K562 (cell line): ENCODE measurements around the gene HDHD3. TPM values are rescaled to one million over a fixed set of nuclear protein-coding genes. Genes with fewer than 3 reads are reported as not detected.
A peak's percentile ranks its signal among the peaks of the same experiment; 100 is the strongest.
"Not testable (repeated sequence)": the region's sequence is repeated elsewhere in the genome, so short reads cannot be mapped to it uniquely, and the experiment has no call there.

ENCODE experiments used
- ATAC-seq: fragments of 200-7000 bp; cut with Tn5 transposase; 3 replicates; pipeline ENCODE4 v1.9.1; 2020; ENCODE audit warnings: moderate library complexity
- BruUV-seq: library from RNA; stranded (reverse); fragments of 400-500 nt; replicated peaks from 2 replicates; lab custom pipeline; 2021; lab: Mats Ljungman, UMichigan
- CTCF ChIA-PET: fragments of 300-600 bp; formaldehyde crosslinking; extraction: SDS; loops from one replicate; lab custom pipeline; 2021; ENCODE audit warnings: low intra/inter-chr PET ratio; lab: Yijun Ruan, JAX
- POLR2A ChIA-PET: fragments of 300-600, 350-650 bp; sonication (Branson Sonifier 250); formaldehyde crosslinking; extraction: SDS; loops from one replicate; lab custom pipeline; 2021; ENCODE audit warnings: antibody characterized with exemption, inconsistent platforms; lab: Yijun Ruan, JAX
- DNase-seq, 4 experiments: peaks; one replicate each; pipeline versions ENCODE4 v3.0.0 to v3.0.0-alpha.2; 2011 to 2018; ENCODE audit warnings: low spot score in 3 of 4, mixed read lengths in 3 of 4; ENCODE audit errors: extremely low read depth in 1 of 4
- FAIRE-seq: peaks from 2 replicates; lab custom pipeline; 2011; peaks lifted over from hg19 to GRCh38; lab: Jason Lieb, UNC
- H2AFZ ChIP-seq: 2 replicates; pipeline ENCODE4 v1.6.0; 2011; ENCODE audit warnings: low read depth, low read length, control low read depth, inconsistent platforms
- H3K27ac ChIP-seq: fragments of 200-600 bp; 3 replicates; pipeline ENCODE4 v1.8.0; 2011; ENCODE audit warnings: low read depth, mild to moderate bottlenecking, control low read depth, inconsistent platforms, low read length, moderate library complexity, mixed read lengths; ENCODE audit errors: extremely low read depth
- H3K27me3 ChIP-seq, 2 experiments: fragments of 300-600 bp in 1 of 2; 2 replicates in 1 of 2; 3 replicates in 1 of 2; pipeline versions ENCODE4 v1.6.0 to v1.8.0; 2011; ENCODE audit warnings: inconsistent platforms in 2 of 2, low read length in 2 of 2, mild to moderate bottlenecking in 1 of 2, mixed read lengths in 1 of 2, moderate library complexity in 1 of 2; ENCODE audit not compliant: control insufficient read depth in 2 of 2, insufficient read depth in 2 of 2
- H3K36me3 ChIP-seq: fragments of 300-600 bp; 3 replicates; pipeline ENCODE4 v1.8.0; 2011; ENCODE audit warnings: mild to moderate bottlenecking, low read length, inconsistent platforms; ENCODE audit not compliant: control insufficient read depth, insufficient read depth
- H3K4me1 ChIP-seq, 2 experiments: fragments of 200-600 bp in 1 of 2; replicated peaks in 1 of 2; 2 replicates in 1 of 2; 3 replicates in 1 of 2; pipeline versions ENCODE4 v1.5.1 to v1.8.0; 2011; ENCODE audit warnings: inconsistent platforms in 2 of 2, low read length in 2 of 2, mild to moderate bottlenecking in 1 of 2, mixed read lengths in 1 of 2, moderate library complexity in 1 of 2; ENCODE audit not compliant: control insufficient read depth in 2 of 2, insufficient read depth in 2 of 2
- H3K4me2 ChIP-seq: 2 replicates; pipeline ENCODE4 v1.6.1; 2011; ENCODE audit warnings: low read length, control low read depth, inconsistent platforms, mixed read lengths; ENCODE audit not compliant: insufficient read depth
- H3K4me3 ChIP-seq: fragments of 200-600 bp; sonication (generic), shearing (Covaris generic); 2 replicates; pipeline ENCODE4 v1.5.1; 2016; ENCODE audit warnings: control low read depth, inconsistent platforms
- H3K79me2 ChIP-seq: fragments of 200-600 bp; 3 replicates; pipeline ENCODE4 v1.8.0; 2011; ENCODE audit warnings: low read length, inconsistent platforms; ENCODE audit not compliant: control insufficient read depth, insufficient read depth
- H3K9ac ChIP-seq, 2 experiments: 2 replicates each; pipeline versions ENCODE4 v1.6.0 to v1.6.1; 2011; ENCODE audit warnings: low read depth in 2 of 2, low read length in 2 of 2, control low read depth in 1 of 2, inconsistent platforms in 1 of 2, mild to moderate bottlenecking in 1 of 2, mixed read lengths in 1 of 2; ENCODE audit not compliant: insufficient read depth in 1 of 2
- H3K9me1 ChIP-seq: one replicate; pipeline ENCODE4 v1.6.0; 2011; ENCODE audit warnings: inconsistent platforms, mild to moderate bottlenecking, low read length, moderate library complexity; ENCODE audit not compliant: control insufficient read depth, insufficient read depth
- H3K9me3 ChIP-seq: replicated peaks from 2 replicates; pipeline ENCODE4 v1.5.1; 2011; ENCODE audit warnings: low read depth, low read length, inconsistent platforms; ENCODE audit not compliant: control insufficient read depth, insufficient read depth
- H4K20me1 ChIP-seq: replicated peaks from 2 replicates; pipeline ENCODE4 v1.6.1; 2011; ENCODE audit warnings: low read length, inconsistent platforms, mixed read lengths; ENCODE audit not compliant: control insufficient read depth, insufficient read depth
- ARID2 ChIP-seq: fragments of 450-650 bp; IDR thresholded peaks from 2 replicates; pipeline ENCODE4 v1.6.1; 2017; ENCODE audit warnings: antibody characterized with exemption, mild to moderate bottlenecking
- CC2D1A ChIP-seq: fragments of 450-650 bp; IDR thresholded peaks from 2 replicates; pipeline ENCODE4 v1.6.1; 2017; ENCODE audit warnings: mild to moderate bottlenecking
- DEAF1 ChIP-seq: fragments of 450-650 bp; formaldehyde crosslinking; IDR thresholded peaks from 2 replicates; pipeline ENCODE4 v1.4.0; 2020; ENCODE audit warnings: mild to moderate bottlenecking, moderate library complexity
- HDGF ChIP-seq: fragments of 450-650 bp; IDR thresholded peaks from 2 replicates; pipeline ENCODE4 v1.6.1; 2016
- RAD21 ChIP-seq, 2 experiments: fragments of 250-450 bp in 1 of 2; fragments of 450-650 bp in 1 of 2; sonication (Bioruptor Pico) in 1 of 2; formaldehyde crosslinking in 1 of 2; IDR thresholded peaks in 1 of 2; conservative IDR thresholded peaks in 1 of 2; 2 replicates each; pipeline versions ENCODE4 v1.4.0 to v1.8.0; 2020 to 2022; ENCODE audit warnings: mild to moderate bottlenecking in 2 of 2, moderate library complexity in 1 of 2
- SMC3 ChIP-seq: conservative IDR thresholded peaks from 2 replicates; pipeline ENCODE4 v1.6.1; 2011; ENCODE audit warnings: low read depth, low read length, improper control_type of control experiment; ENCODE audit not compliant: insufficient read depth
- ZNF24 ChIP-seq: fragments of 450-650 bp; IDR thresholded peaks from 2 replicates; pipeline ENCODE4 v1.6.1; 2016
- WGBS: fragments of 100-300 bp; shearing (Covaris generic); methylation state at CpG from one replicate; pipeline ENCODE4 v1.1.6; 2016; ENCODE audit warnings: low coverage, mixed read lengths; ENCODE audit not compliant: insufficient coverage; ENCODE audit errors: missing lambda C conversion rate; 5-methylcytosine and 5-hydroxymethylcytosine counted together
- in situ Hi-C: fragments of 300-500 bp; cut with MboI; formaldehyde crosslinking; loops from 4 replicates; pipeline ENCODE4 v1.15.0; 2018; ENCODE audit warnings: inconsistent platforms, mixed read lengths
- intact Hi-C: fragments of 100-400 bp; cut with micrococcal nuclease; formaldehyde crosslinking; loops from 2 replicates; pipeline ENCODE4 v1.14.2; 2022
- polyA plus RNA-seq, 8 experiments: library from polyadenylated mRNA; depleted of rRNA in 4 of 8; stranded (reverse) in 5 of 8; unstranded in 3 of 8; fragments of >200 nt; fragmentation: Nextera tagmentation in 2 of 8; fragmentation: Illumina TruSeq in 1 of 8; extraction: Ambion mirVana in 2 of 8; extraction: Trizol in 1 of 8; gene quantifications; 2 replicates each; pipeline versions ENCODE4 v1.2.1 to v1.2.3, GENCODE V29; 2011 to 2014; ENCODE audit warnings: inconsistent platforms in 1 of 8, missing spikeins in 1 of 8
- total RNA-seq, 7 experiments: library from RNA; depleted of rRNA in 6 of 7; stranded (reverse); fragments of >200 nt in 6 of 7; fragmentation: Illumina TruSeq in 2 of 7; extraction: Trizol in 2 of 7; gene quantifications; 2 replicates each; pipeline versions ENCODE4 v1.2.1 to v1.2.3, GENCODE V29; 2011 to 2021; ENCODE audit warnings: low replicate concordance in 1 of 7
- TF ChIP-seq, protein P1 (sequence below): sonication (generic); formaldehyde crosslinking; IDR thresholded peaks from 2 replicates; pipeline ENCODE4 v1.8.0; 2022; ENCODE audit warnings: missing genetic modification reagents, mild to moderate bottlenecking, moderate library complexity, borderline replicate concordance
- TF ChIP-seq, protein P2 (sequence below), 2 experiments: fragments of 450-650 bp; formaldehyde crosslinking in 1 of 2; IDR thresholded peaks; 2 replicates each; pipeline versions ENCODE4 v1.4.0 to v1.6.1; 2014 to 2020; ENCODE audit warnings: mild to moderate bottlenecking in 2 of 2, borderline replicate concordance in 1 of 2, low read depth in 1 of 2

HDHD3 gene
- total and polyA plus RNA-seq, 9 of the 15 experiments (the other 6 are each of a cell fraction or from before 2014, with no cell fraction given) = 1.1 to 19.1 (median 10.9) TPM

GRCh38 chr9:113406873-113407511 is 30.2 kb upstream of the HDHD3 start:
- peaks cover 24% of the 10 kb centered on the region for H3K79me2 ChIP-seq
- in situ Hi-C loops = loop anchor here (5.0 kb wide), 1 partner anchor 105 kb away; the partner anchor contains the start of gene RNF183
- peaks cover 29% of the 10 kb centered on the region for H3K36me3 ChIP-seq
- POLR2A ChIA-PET = interaction anchor here (0.6 to 1.1 kb wide), 2 partner anchors 20 to 92 kb away, joined by 3 to 4 read pairs; no protein-coding TSS in a partner anchor
- H3K4me3 ChIP-seq, H2AFZ ChIP-seq, H3K9me3 ChIP-seq, H3K4me2 ChIP-seq, H3K9me1 ChIP-seq, H3K27ac ChIP-seq, H3K27me3 ChIP-seq, H4K20me1 ChIP-seq, BruUV-seq, H3K9ac ChIP-seq: not testable (repeated sequence)
- intact Hi-C loops = loop anchor here (1.0 to 10.0 kb wide), 3 partner anchors 52 to 132 kb away; partner anchors contain the start of genes CDC26 and PRPF4
- 41% methylated on average over 7 of the region's 7 CpGs for WGBS
- CTCF ChIA-PET = interaction anchor here (0.6 to 2.4 kb wide), 6 partner anchors 40 to 132 kb away, joined by 3 to 17 read pairs (median 4); partner anchors contain the start of genes CDC26 and PRPF4
- peak; percentile 70 for FAIRE-seq
- peak; percentile 37 to 82 (median 47) for DNase-seq
- peaks cover 12 to 22% of the 10 kb centered on the region in 2 experiments; a peak in 4 of 5 replicates for H3K4me1 ChIP-seq
- peak; percentile 67 for ATAC-seq
- peak; percentile 80; the same call in 1 of the 2 replicates for TF ChIP-seq HDGF
- TF ChIP-seq ARID2 = peak; percentile 88
- TF ChIP-seq, protein P1, sequence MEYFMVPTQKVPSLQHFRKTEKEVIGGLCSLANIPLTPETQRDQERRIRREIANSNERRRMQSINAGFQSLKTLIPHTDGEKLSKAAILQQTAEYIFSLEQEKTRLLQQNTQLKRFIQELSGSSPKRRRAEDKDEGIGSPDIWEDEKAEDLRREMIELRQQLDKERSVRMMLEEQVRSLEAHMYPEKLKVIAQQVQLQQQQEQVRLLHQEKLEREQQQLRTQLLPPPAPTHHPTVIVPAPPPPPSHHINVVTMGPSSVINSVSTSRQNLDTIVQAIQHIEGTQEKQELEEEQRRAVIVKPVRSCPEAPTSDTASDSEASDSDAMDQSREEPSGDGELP (CRISPR knock-in tag) = 0 out of 2 replicates have a peak, but pooled peaks have one; percentile 7
- TF ChIP-seq RAD21 (CRISPR knock-in tag; conservative IDR thresholded peaks at IDR 0.05 in 1 of 2, IDR thresholded peaks at IDR 0.05 in 1 of 2) = peak; percentile 92 to 94
- peak; percentile 64; the same call in 1 of the 2 replicates for TF ChIP-seq CC2D1A
- TF ChIP-seq ZNF24 = peak; percentile 63; the same call in 1 of the 2 replicates
- TF ChIP-seq SMC3 = peak; percentile 82
- TF ChIP-seq, protein P2, sequence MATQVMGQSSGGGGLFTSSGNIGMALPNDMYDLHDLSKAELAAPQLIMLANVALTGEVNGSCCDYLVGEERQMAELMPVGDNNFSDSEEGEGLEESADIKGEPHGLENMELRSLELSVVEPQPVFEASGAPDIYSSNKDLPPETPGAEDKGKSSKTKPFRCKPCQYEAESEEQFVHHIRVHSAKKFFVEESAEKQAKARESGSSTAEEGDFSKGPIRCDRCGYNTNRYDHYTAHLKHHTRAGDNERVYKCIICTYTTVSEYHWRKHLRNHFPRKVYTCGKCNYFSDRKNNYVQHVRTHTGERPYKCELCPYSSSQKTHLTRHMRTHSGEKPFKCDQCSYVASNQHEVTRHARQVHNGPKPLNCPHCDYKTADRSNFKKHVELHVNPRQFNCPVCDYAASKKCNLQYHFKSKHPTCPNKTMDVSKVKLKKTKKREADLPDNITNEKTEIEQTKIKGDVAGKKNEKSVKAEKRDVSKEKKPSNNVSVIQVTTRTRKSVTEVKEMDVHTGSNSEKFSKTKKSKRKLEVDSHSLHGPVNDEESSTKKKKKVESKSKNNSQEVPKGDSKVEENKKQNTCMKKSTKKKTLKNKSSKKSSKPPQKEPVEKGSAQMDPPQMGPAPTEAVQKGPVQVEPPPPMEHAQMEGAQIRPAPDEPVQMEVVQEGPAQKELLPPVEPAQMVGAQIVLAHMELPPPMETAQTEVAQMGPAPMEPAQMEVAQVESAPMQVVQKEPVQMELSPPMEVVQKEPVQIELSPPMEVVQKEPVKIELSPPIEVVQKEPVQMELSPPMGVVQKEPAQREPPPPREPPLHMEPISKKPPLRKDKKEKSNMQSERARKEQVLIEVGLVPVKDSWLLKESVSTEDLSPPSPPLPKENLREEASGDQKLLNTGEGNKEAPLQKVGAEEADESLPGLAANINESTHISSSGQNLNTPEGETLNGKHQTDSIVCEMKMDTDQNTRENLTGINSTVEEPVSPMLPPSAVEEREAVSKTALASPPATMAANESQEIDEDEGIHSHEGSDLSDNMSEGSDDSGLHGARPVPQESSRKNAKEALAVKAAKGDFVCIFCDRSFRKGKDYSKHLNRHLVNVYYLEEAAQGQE (IDR thresholded peaks at IDR 0.05; ENCODE audit: borderline replicate concordance) = peak; percentile 90
- TF ChIP-seq, protein P2 (CRISPR knock-in tag; IDR thresholded peaks at IDR 0.05; ENCODE audit: low read depth) = not testable (repeated sequence)
- TF ChIP-seq DEAF1 (CRISPR knock-in tag) = peak; percentile 79
